Activated CD4-positive, alpha-beta memory T cell treated with anti-CD3 and anti-CD28 coated beads for 36 hours (primary cell): ENCODE measurements around the gene GPR82. TPM values are rescaled to one million over a fixed set of nuclear protein-coding genes. Genes with fewer than 3 reads are reported as not detected.

Source experiments
- CTCF ChIA-PET: fragments of 350-600 bp; sonication (Branson Sonifier 250); formaldehyde crosslinking; loops from one replicate; lab custom pipeline; 2021; ENCODE audit warnings: antibody characterized with exemption, inconsistent platforms; lab: Charles Lee
- POLR2A ChIA-PET: fragments of 350-600 bp; sonication (Branson Sonifier 250); formaldehyde crosslinking; loops from one replicate; lab custom pipeline; 2021; ENCODE audit warnings: antibody characterized with exemption; lab: Charles Lee
- DNase-seq: peaks from one replicate; pipeline ENCODE4 v3.0.0-alpha.2; 2020
- H3K27ac Mint-ChIP-seq: one replicate; pipeline ENCODE4 v1.8.0; 2021; ENCODE audit warnings: mixed read lengths
- H3K27me3 Mint-ChIP-seq: one replicate; pipeline ENCODE4 v1.8.0; 2021; ENCODE audit warnings: mixed read lengths
- H3K36me3 Mint-ChIP-seq: one replicate; pipeline ENCODE4 v1.8.0; 2021; ENCODE audit warnings: mixed read lengths
- H3K4me1 Mint-ChIP-seq: one replicate; pipeline ENCODE4 v1.8.0; 2021; ENCODE audit warnings: low read depth, mixed read lengths
- H3K4me3 Mint-ChIP-seq: one replicate; pipeline ENCODE4 v1.8.0; 2021; ENCODE audit warnings: mild to moderate bottlenecking, mixed read lengths
- H3K9me3 Mint-ChIP-seq: one replicate; pipeline ENCODE4 v1.8.0; 2021; ENCODE audit warnings: mixed read lengths
- intact Hi-C: fragments of 100-400 bp; cut with micrococcal nuclease; formaldehyde crosslinking; loops from one replicate; pipeline ENCODE4 v1.15.1; 2023
- total RNA-seq, 2 experiments: library from RNA; stranded (reverse); gene quantifications; one replicate each; pipeline ENCODE4 v1.2.3, GENCODE V29; 2021

GPR82 gene
- total RNA-seq, 2 experiments from 2014 or later = 0.07 to 0.19 TPM

DNA sequence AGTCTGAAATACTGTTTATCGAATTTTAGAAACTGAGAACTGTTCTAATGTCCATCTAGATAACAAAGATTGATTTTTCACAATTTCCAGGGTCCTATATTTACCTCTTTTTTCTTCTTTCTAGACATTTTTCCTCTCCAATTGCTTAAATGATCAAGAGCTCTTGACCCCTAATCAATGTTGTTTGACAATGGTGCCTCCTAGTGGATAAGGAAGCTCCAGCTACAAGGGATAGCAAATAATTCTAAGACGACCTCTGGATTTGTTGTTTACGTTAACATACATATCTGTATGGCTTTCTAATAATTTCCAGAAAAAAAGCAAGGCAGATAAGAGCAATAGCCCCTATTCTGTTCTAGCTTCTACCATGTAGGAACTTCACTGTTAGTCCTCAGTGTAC lies 35.8 kb downstream of the GPR82 start:
- Mint-ChIP-seq H3K27ac (no peak overlapping the region), H3K9me3 (no peaks in the 10 kb centered on the region), H3K4me3 (no peak overlapping the region), H3K27me3 (no peaks in the 10 kb centered on the region), H3K4me1 (peaks cover 8% of the 10 kb centered on the region), H3K36me3 (no peaks in the 10 kb centered on the region)
- ChIA-PET CTCF (interaction anchor here (0.8 to 2.5 kb wide), 13 partner anchors 16 to 579 kb away, joined by 3 to 23 read pairs (median 3); no protein-coding TSS in a partner anchor), POLR2A (interaction anchor here (0.6 kb wide), 1 partner anchor 162 kb away, joined by 3 read pairs; no protein-coding TSS in a partner anchor)
- intact Hi-C loops = loop anchor here (1.0 kb wide), 1 partner anchor 202 kb away; no protein-coding TSS in a partner anchor
- DNase-seq = no peak

- ChIA-PET CTCF (interaction anchor here (0.6 kb wide), 1 partner anchor 569 kb away, joined by 3 read pairs; no protein-coding TSS in a partner anchor), POLR2A (no interaction called here)
- intact Hi-C loops = no loop called here
- Mint-ChIP-seq H3K27ac (no peak overlapping the region), H3K4me3 (no peak overlapping the region), H3K4me1 (peaks cover 8% of the 10 kb centered on the region), H3K36me3 (no peaks in the 10 kb centered on the region), H3K9me3 (no peaks in the 10 kb centered on the region), H3K27me3 (no peaks in the 10 kb centered on the region)
- DNase-seq = no peak
Observed at GRCh38 chrX:41761169-41761568, 37.2 kb downstream of the GPR82 start.

GRCh38 chrX:41761702-41762101 lies 37.7 kb downstream of the GPR82 start:
- ChIA-PET POLR2A (no interaction called here), CTCF (no interaction called here)
- Mint-ChIP-seq H3K27me3 (no peaks in the 10 kb centered on the region), H3K36me3 (no peaks in the 10 kb centered on the region), H3K27ac (no peak overlapping the region), H3K9me3 (no peaks in the 10 kb centered on the region), H3K4me1 (peaks cover 8% of the 10 kb centered on the region), H3K4me3 (no peak overlapping the region)
- intact Hi-C loops = no loop called here
- no peak for DNase-seq

- ChIA-PET CTCF (no interaction called here), POLR2A (no interaction called here)
- no peak overlapping the region for H3K4me3 Mint-ChIP-seq
- H3K27ac Mint-ChIP-seq = no peak overlapping the region
- H3K27me3 Mint-ChIP-seq = no peaks in the 10 kb centered on the region
- H3K36me3 Mint-ChIP-seq = peaks cover 2% of the 10 kb centered on the region
- intact Hi-C loops = no loop called here
- no peak for DNase-seq
- peaks cover 15% of the 10 kb centered on the region for H3K4me1 Mint-ChIP-seq
- H3K9me3 Mint-ChIP-seq = no peaks in the 10 kb centered on the region
Observed at GRCh38 chrX:41779030-41779564, 55.1 kb downstream of the GPR82 start.

Other genes with a start within 250 kb of the GPR82 start
- under 1 TPM; 0.24 to 0.36 TPM for gene GPR34, start 35.2 kb upstream of the GPR82 start, total RNA-seq
- gene CASK, start 199.4 kb downstream of the GPR82 start, total RNA-seq = 10 to 100 TPM; 27.0 to 27.8 TPM